CD1c-positive myeloid dendritic cell (primary cell): ENCODE measurements around the gene POM121L2.
"Not testable (repeated sequence)": the region's sequence is repeated elsewhere in the genome, so short reads cannot be mapped to it uniquely, and the experiment has no call there.

ENCODE experiments used
- DNase-seq: peaks from one replicate; pipeline ENCODE4 v3.0.0-alpha.2; 2016; ENCODE audit errors: extremely low spot score

POM121L2 gene

DNA sequence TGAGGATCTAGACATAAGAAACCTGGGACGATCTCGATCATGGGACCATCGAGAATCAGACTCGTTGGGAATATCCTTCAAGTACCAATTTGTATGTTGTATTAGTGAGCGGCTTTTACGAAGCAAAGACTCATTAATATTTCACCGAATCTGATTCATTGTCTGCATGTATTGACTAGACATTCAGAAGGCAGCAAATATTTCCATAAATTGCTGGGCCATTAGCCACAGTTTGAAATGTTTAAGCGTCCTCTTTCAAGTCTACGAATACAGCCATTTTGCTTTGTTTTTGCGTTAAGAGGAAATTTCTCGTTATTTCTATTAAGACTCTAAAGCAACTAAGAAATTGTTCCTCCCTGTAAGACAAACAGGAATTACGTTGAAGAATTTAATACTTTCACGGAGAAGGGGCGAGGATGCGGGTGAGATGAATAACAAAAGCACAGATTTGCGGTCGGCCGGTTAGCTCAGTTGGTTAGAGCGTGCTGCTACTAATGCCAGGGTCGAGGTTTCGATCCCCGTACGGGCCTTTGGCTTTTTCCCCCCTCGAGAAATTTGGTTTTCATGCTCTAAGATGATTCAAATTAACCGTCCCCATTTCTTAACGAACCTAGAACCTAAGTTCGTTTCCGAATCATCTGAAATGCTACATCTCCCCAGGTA, 18.5 kb downstream of the POM121L2 start:
- no peak for DNase-seq

DNA sequence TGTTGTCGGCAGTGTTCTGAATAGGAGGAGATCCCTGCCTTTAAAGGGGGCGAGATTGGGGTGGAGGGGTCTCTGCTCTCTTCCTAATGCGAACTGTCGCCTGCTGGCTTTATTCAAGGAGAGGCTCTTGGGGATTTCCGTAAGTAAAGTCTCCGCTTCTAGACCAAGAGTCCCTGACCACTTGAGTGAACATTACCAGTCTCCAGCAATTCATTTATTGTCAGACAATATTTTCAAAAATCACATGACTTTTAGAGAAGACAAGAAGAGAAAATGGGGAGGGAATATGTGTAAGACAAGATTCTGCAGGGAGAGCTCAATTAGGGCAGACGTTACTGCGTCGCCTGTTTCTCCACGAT, 21.2 kb downstream of the POM121L2 start:
- no peak for DNase-seq

DNA sequence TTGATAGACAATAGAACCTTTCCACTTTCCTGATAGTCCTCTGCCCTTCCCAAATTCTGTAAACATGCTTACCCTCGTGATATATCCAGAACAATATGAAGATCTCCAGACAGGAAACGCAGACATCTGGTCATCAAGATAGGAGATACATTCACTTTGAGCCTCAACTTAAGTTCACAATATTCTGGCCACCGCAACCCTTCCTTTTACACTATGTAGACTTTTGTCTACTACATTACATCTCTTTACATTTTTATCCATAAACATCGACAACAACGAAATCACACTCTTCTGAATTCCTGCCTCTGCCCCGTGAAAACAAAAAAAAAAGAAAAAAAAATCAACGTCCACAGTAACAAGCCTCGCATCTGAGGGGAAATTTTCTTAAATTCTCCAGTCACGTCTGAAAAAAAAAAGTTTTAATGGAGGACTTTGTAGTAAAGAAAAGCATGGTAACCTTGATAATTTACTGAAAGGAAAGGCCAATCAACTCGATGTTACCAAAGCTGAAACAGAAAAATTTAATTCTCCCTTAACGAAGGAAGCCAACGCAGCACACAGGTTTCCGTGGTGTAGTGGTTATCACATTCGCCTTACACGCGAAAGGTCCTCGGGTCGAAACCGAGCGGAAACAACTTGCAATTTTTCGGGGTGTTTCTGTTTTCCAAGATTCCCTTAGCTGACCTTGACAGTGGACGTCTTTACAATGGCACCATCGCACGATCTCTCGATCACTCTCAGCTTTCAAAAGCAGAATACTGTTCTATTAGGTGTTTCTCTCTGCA, 21.8 kb downstream of the POM121L2 start:
- DNase-seq = no peak

DNA sequence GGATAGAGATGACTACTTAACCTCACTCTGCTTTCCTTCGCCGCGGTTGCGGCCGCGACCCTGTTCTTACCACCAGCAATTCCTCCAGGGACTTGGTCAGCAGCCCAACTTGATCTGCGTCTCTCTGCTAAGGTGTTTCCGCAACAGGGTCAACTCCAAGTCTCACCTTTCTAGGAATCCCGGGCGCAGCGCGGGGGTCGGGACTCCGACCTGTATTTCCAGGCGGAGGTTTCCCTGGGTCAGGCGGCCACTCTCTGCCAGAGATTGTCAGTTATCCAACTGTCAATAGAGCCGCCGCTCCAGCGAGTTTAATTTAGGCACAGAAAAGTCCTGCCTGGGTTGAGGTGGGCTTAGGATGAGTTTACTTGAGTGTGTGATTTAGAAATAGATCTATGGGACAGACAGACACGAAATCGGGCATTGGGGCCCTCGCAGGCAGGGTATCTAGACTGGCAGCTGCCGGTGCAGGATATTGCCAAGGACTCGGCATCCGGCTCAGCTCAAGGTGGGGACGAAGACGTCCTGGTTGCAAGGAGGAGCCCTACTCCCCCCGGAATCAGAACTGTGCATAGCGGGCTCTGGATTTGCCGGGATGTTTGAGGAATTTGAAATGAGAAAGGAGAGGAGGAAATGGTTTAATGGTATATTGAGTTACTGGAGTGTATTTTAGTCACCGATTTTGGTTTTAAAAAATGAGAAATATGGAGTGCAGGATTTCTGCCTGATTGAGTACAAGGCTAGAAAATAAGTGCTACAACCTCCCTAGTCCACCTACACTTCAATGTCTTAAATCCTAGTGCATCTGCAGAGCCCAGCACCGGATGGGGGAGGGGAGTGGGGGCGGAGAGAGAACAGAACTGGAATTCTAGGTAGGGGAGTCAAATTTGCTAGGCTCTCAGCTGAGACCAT, 23.7 kb downstream of the POM121L2 start:
- no peak for DNase-seq

DNA sequence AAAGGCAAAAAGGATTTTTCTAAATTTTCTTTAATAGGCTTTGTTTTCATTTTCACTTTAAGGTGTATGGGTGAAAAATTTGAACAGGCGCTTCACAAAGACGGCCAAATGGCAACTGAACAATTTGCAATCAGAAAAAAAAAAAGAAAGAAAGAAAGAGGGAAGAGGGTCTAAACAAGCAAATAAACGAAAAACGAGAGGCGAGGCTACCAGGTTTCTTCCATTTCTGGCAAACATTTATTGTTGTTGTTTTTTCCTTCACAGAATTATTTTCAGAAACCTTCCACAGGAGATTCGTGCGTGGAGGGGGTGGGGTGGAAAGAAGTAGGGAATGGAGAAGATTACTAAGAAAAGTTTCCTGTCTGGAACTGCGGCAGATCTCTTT, 24.3 kb downstream of the POM121L2 start:
- no peak for DNase-seq

DNA sequence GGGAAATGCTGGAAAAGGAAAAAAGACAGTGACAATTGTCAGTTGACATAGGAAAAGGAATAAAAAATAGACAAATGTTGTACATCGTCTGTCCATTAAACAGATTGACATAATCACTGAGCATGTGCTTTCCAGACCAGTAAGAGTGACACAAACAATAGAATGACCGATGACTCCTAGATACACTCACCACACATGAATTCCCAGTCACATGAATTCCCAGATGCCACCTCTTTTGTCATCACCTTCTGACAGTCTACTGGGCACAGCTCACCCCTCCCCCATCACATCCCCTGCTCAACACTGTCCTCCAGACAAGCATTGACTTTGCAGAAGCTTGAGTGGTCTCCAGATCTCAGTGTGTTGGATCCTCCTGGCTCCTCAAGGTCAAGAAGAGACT, 25.9 kb downstream of the POM121L2 start:
- DNase-seq = no peak

DNA sequence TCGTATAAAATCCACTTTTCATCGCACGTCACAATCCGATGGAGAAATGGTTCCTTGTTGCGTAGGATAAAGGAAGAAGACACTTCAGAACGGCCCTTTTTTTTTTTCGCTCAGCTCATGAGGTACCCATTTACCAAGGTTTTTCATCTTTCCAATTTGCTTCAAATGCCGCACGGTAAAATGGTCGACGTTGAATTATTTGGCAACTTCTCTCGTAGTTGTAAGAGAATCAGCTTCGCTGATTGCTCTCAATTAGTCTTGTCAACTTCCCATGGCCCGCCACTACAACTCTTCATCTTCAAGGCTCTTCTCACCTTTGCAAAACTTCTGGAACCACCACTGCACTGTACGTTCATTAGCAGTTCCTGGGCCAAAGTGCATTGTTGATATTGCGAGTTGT, 28.8 kb downstream of the POM121L2 start:
- DNase-seq = no peak

DNA sequence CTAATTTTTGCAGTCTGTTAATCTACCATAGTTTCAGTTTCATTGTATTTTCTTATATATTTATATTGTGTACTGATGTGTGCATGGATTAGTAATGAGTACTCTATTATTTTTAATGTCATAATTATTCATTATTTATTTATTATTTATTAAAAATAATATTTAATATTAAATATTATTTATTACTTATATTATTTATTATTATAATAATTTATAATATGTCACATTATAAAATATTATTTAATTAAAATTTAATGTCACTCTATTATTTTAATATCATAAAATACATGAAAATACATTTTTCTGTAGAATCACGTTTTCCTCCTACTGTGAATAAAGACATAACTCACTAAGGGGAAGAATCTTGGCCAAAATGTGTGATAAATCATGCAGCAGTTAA, 30.5 kb downstream of the POM121L2 start:
- DNase-seq = no peak

DNA sequence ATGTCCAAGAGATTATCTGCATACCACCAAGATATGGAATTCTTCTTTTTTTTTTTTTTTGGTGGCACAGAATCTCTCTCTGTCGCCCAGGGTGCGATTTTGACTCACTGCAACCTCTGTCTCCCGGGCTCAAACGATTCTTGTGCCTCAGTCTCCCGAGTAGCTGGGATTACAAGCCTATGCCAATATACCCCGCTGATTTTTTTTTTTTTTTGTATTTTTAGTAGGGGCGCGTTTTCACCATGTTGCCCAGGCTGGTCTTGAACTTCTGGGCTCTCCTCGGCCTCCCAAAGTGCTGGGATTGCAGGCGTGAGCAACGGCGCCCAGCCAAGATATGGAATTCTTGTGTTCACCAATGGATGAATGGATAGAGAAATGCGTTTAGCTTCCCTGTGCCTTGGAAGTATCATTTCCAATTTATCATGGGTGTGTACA, 31.0 kb downstream of the POM121L2 start:
- no peak for DNase-seq

DNA sequence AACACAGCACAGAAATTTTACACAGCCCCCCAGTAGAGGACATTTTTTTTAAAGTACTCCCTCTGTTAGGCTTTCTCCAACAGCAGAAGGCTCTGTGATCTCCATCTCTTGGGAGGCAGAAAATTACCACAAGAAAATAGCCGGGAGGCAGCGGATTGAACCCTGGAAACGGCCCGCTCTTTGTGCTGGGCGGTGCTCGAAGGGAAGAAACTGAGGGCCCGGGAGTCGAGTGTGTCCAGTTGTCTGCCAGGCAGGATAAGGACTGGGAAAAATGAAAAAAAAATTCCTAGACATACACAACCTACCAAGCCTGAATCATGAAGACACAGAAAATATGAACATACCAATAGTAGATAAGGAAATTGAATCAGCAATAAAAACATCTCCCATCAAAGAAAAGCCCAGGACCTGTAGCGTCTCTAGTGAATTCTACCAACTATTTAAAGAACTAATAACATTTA, 31.5 kb downstream of the POM121L2 start:
- no peak for DNase-seq

DNA sequence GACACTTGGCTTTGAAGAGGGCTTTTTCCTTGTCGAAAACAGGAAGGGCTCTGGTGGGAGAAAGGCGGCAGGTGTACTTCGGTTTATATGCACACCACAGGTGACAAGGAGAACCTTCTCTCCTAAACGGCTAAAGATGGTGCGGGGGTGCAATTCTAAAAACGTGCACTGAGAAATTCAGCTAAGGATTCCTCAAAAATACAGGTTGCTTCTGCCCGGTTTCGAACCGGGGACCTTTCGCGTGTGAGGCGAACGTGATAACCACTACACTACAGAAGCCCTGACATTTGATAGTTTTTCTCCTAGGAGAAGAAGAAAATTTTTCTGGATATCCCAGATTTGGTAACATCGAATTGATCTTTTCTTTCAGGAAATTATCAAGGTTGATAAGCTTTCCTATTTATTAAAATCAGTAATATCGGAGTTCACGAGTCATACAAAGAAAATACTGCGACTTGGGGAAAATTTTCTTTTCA, 32.0 kb downstream of the POM121L2 start:
- DNase-seq = no peak

DNA sequence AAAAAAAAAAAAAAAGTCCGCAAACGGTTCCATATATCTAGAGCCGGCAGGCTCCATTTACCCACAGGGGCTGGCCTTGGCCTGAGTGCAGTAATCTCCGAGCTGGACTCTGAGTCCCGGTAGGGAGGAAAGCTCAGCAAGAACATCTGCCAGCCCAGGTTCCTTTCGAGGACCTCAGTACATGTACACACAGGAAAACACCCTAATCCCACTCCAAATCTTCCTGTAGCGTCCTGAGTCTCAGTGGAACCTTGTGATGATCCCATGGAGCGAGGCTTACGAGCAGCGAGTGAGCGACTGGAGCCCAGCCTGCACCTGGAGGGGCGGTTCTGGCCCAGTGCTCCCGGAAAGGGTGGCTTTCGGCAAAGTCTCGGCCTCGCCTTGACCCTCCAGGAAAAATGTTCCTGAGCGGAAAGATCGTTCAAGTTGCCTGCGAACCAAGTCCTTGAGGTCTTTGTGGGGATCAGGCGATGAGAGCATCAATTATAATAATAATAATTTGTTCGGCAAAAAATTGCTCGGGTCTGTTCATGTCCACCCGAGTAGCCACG, 32.5 kb downstream of the POM121L2 start:
- no peak for DNase-seq

DNA sequence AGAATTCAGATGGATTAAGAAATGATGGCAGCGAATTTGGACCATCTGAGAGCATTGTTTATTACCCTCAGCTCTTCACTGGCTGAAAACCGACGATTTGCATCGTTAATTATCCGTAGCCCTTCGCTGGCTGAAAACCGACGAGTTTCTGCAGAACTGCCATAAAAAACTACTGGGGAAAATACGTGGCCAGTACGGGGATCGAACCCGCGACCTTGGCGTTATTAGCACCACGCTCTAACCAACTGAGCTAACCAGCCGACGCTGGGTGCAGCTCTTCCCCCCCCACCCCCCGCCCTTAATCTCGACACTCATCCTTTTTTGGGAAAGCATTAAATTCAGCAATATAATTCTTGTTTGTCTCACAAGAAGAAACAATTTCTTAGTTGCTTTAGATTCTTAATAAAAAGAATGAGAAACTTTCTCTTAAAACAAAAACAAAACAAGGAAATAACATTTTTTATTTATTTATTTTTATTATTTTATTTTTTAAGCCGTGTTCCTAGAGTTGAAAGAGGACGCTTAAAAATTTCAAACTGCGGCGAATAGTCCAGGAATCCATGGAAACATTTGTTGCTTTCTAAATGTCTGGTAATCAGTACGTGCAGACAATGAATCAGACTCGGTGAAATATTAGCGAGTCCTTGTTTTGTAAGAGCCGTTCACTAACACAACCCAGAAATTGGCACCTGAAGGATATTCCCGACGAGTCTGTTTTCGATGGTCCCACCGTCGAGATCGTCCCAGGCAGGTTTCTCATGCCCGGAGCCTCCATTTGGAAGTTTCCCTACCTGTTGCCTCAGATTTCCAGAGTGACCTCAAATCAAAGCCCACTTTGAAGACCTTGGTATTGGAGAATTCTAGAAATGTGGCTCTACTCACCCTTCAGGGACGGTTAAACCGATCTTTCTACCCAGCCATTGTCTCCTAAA, 36.8 kb downstream of the POM121L2 start:
- DNase-seq = no peak

DNA sequence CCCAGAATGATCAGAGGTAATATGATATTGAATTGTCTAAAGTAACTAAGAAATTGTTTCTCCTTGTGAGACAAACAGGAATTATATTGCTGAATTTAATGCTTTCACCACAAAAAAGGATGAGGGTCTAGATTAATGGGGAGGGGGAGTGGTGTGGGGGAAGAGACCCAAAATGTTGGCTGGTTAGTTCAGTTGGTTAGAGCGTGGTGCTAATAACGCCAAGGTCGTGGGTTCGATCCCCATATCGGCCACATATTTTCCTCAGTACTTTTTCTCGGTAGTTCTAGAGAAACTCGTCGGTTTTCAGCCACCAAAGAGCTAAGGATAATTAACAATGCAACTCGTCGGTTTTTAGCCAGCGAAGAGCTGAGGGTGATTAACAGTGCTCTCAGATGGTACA, 38.3 kb downstream of the POM121L2 start:
- DNase-seq = no peak

DNA sequence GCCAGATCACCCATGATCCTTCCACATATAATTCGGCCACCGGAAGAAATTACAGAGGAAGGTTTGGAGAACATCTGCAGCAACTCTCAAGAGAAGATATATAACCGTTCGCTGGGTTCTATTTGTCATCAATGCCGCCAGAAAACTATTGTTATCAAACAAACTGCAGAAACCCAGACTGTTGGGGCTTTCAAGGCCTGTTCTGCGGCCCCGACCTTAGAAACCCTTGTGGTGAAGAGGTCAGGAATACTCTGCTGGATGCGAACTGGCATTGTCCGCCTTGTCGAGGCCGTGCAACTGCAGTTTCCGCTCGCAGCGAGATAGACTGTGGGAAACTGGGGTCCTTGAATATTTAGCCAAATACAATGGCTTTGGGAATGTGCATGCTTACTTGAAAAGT, 43.3 kb downstream of the POM121L2 start:
- no peak for DNase-seq

DNA sequence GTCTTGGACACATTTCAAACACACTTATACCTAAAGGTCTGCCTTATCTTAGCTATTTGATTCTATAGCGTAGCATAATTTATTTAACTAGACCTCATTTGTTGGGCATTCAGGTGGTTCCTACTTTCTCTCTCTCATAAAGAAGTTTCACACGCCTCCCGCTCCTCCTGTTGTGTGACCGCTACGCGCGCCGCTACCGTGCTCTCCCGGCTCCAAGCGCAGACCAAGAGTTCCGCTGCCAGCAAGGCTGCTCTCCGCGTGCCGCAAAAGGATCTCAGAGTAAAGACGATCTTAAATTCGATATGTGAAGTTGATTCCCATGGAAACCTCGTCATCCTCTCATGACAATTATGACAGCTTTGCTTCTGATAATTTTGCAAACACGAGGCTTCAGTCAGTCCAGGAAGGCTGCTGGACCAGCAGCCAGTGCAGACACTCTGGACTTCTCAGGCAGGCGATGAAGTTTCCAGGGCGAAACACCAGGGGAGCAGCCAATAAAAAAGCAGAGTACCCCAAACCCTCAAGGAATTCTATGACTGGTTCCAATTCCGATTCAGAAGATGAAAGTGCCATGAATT, 44.1 kb downstream of the POM121L2 start:
- no peak for DNase-seq

DNA sequence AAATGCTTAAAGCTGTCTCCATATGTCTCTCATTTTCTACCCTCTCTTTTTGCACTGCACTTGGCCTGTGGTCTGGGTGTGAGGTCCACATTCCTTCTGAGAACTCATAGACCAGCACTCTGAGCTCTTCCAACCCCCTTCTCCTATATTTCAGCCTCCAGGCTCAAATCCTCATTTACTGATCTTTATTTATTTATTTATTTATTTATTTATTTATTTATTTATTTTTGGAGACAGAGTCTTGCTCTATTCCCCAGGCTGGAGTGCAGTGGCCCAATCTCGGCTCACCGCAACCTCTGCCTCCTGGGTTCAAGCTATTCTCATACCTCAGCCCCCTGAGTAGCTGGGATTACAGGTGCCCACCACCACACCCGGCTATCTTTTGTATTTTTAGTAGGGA, 45.1 kb downstream of the POM121L2 start:
- DNase-seq = not testable (repeated sequence)

DNA sequence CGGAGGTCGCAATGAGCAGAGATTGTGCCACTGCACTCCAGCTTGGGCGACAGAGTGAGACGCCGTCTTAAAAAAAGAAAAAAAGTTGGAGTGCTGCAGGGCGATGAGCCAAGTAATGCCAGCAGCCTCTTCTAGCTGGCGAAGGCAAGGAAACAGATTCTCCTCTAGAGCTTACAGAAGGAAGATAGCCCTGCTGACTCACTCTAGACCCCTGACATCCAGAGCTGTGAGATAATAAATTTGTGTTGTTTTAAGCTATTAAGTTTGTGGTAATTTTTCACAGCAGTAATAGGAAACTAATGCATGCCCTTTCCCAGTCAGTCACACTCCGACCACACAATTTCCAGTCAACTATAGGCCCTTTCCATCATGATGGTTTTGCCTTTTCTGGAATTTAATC, 48.2 kb downstream of the POM121L2 start:
- no peak for DNase-seq

DNA sequence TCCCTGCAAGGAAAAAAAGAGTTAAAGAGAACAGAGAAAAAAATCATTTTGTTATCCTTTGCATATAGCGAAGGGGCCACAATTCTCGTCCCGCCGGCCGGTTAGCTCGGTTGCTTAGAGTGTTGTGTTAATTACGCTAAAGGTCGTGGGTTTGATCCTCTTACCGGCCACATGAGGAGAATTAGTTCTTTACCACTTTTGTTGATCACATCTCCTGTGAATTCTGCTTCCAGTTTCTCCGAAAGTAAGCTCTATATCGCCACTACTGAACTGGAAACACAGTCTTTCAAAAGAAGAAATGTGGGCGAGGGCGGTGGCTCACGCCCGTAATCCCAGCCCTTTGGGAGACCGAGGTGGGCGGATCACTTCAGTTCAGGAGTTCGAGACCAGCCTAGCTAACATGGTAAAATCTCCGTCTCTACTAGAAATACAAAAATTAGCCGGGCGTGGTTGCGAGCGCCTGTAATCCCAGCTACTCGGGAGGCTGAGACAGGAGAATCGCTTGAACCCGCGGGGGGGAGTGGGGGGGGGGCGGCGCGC, 51.2 kb downstream of the POM121L2 start:
- no peak for DNase-seq

DNA sequence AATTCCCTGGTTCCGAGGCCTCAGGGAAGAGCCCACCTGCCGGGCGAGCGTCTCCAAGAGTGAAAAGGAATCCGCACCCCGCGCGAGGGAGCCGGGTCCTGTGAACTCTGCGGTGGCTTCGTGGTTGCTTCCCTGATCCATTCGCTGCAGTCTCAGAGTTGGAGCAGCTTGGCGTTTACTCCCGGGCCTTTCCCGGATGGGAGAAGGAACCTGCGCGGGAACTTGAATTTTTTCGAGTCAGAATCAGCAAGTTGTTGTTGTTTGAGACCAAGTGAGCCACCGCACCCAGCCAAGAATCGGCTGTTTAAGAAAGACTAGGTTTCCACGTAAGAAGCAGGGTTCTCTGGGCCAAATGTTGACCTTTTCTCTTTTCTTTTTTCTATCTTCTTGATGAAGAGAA, 51.7 kb downstream of the POM121L2 start:
- DNase-seq = no peak
